Measurements from ENCODE around the gene GLG1. TPM values are rescaled to one million over a fixed set of nuclear protein-coding genes. Genes with fewer than 3 reads are reported as not detected.
A peak's percentile ranks its signal among the peaks of the same experiment; 100 is the strongest.
"Not testable (repeated sequence)": the region's sequence is repeated elsewhere in the genome, so short reads cannot be mapped to it uniquely, and the experiment has no call there.

The GLG1 gene
- total RNA-seq, 1 donor from 2014 or later: 81.4 TPM

DNA sequence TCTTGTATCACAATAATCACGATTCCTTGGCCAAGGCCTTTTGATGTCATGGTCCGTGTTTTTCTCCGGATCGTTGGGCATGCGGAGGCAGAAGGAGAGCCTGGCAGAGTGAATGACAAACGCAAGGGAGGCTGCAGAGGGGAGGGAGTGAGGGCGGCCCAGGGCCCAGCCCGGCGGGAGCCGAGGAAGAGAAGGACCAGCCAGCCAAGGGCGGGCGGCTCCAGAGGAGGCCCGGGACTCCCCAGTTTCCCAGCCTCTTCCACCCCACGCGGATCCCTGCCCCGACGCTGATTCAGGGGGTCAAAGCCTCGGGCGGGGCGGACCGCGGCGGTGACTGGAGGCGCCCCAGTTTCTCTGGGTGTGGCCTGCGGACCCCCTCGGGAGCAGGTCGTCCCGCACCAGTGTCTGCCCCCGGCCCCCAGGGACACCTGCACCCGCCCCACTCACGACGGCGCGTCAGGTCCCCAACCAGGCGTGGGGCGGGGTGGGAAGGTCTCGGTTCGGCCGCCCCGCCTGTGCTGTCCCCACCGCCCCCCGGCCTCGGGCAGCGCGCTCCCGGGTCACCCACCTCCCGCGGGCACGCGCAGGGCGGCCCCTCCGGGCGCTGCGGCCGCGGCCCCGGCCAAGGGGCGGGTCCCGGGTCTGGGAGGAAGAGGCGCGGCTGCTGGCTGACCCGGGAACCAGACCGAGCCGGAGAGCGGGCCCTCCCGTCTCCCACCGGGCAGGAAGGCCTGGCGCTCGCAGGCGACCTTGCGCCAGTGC is 200.1 kb downstream of the GLG1 start:
- H3K27me3 Mint-ChIP-seq; H3K27ac Mint-ChIP-seq; CTCF ChIA-PET; H3K36me3 Mint-ChIP-seq (ENCODE audit: low read depth); H3K9me3 Mint-ChIP-seq; intact Hi-C loops (cut with micrococcal nuclease); POLR2A ChIA-PET; H3K4me3 Mint-ChIP-seq; H3K4me1 Mint-ChIP-seq; DNase-seq: not testable (repeated sequence)
- ATAC-seq (ENCODE audit: low read depth): peak; percentile 76

GRCh38 chr16:74404148-74404933 is 202.6 kb downstream of the GLG1 start:
- DNase-seq; ATAC-seq (ENCODE audit: low read depth); H3K36me3 Mint-ChIP-seq (ENCODE audit: low read depth); H3K27me3 Mint-ChIP-seq; H3K4me1 Mint-ChIP-seq; intact Hi-C loops (cut with micrococcal nuclease); H3K9me3 Mint-ChIP-seq; CTCF ChIA-PET; H3K27ac Mint-ChIP-seq; H3K4me3 Mint-ChIP-seq; POLR2A ChIA-PET: not testable (repeated sequence)

DNA sequence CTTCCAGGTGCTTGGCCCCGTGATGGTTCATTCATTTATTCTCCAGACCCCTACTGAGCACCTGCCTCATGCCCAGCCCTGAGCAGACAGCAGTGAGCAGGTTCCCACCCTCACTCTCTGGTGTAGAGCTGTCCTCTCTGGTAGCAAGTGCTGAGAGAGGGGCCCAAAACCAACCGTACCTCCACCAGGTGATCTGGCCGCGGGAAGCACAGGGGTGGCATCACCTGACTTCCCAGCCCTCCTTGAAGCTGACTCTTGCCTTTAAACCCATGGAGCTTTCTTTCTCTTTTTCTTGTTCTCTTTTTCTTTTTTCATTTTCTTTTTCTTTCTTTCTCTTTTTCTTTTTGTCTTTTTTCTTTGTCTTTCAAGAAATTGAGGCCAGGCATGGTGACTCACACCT is 206.7 kb downstream of the GLG1 start:
- ATAC-seq (ENCODE audit: low read depth); H3K36me3 Mint-ChIP-seq (ENCODE audit: low read depth); CTCF ChIA-PET; H3K4me3 Mint-ChIP-seq; H3K4me1 Mint-ChIP-seq; DNase-seq; H3K27ac Mint-ChIP-seq; intact Hi-C loops (cut with micrococcal nuclease); POLR2A ChIA-PET; H3K9me3 Mint-ChIP-seq; H3K27me3 Mint-ChIP-seq: not testable (repeated sequence)

GRCh38 chr16:74398212-74398895 is 208.6 kb downstream of the GLG1 start:
- CTCF ChIA-PET; POLR2A ChIA-PET; H3K4me3 Mint-ChIP-seq; H3K36me3 Mint-ChIP-seq (ENCODE audit: low read depth); H3K27me3 Mint-ChIP-seq; H3K9me3 Mint-ChIP-seq; DNase-seq; ATAC-seq (ENCODE audit: low read depth); H3K4me1 Mint-ChIP-seq; intact Hi-C loops (cut with micrococcal nuclease); H3K27ac Mint-ChIP-seq: not testable (repeated sequence)

Other genes starting within 250 kb of the GLG1 start
- gene NPIPB15, start 230.8 kb downstream of the GLG1 start, total RNA-seq: 10.6 and 10.8 TPM in 2 replicates
- 0.56 and 1.3 TPM in 2 replicates for gene CLEC18B, start 185.6 kb downstream of the GLG1 start, total RNA-seq
- gene RFWD3, start 59.8 kb upstream of the GLG1 start, total RNA-seq: 57.9 and 63.2 TPM in 2 replicates
- gene MLKL, start 93.7 kb upstream of the GLG1 start, total RNA-seq: 6.5 and 6.8 TPM in 2 replicates
- 0.76 and 0.78 TPM in 2 replicates for gene FA2H, start 167.7 kb upstream of the GLG1 start, total RNA-seq